GM13976 (cell line): Measurements from ENCODE around the gene DIS3L2.

Experiments used
- DNase-seq: peaks from one replicate; pipeline ENCODE4 v3.0.0; 2012; ENCODE audit warnings: low spot score
- CTCF ChIP-seq: IDR thresholded peaks from 2 replicates; pipeline ENCODE4 v1.5.1; 2012; ENCODE audit warnings: borderline replicate concordance, mild to moderate bottlenecking; ENCODE audit not compliant: insufficient read depth; ENCODE audit errors: extremely low read depth, missing control alignments, control extremely low read depth
- in situ Hi-C: fragments of 300-500 bp; cut with MboI; formaldehyde crosslinking; loops from one replicate; pipeline ENCODE4 v1.12.0; 2022; ENCODE audit warnings: low sequenced_read_pairs, mixed read lengths, inconsistent platforms; ENCODE audit not compliant: unreplicated experiment

Gene DIS3L2

DNA sequence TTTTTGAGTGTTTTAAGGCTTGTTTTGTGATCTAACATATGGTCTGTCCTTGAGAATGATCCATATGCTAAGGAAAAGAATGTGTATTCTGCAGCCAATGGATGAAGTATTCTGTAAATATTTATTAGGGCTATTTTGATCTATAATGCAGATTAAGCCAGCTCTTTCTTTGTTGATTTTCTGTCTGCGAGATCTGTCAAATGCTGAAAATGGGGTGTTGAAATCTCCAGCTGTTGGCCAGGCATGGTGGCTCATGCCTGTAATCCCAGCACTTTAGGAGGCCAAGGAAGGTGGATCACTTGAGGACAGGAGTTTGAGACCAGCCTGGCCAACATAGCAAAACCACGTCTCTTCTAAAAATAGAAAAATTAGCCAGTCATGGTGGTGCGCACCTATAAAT, 132.7 kb downstream of the DIS3L2 start:
- no peak for TF ChIP-seq CTCF
- in situ Hi-C loops, result no loop called here
- DNase-seq, result no peak

DNA sequence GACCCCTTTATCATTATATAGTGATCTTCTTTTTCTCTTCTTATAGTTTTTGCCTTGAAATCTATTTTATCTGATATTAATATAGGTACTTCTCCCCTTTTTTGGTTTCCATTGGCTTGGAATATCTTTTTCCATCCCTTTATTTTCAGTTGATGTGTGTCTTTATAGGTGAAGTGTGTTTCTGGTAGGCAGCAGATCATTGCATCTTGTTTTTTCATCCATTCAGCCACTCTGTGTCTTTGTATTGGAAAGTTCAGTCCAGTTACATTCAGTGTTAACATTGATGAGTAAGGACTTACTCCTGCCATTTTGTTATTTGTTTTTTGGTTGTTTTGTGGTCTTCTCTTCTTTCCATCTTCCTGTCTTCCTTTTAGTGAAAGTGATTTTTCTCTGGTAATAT, 133.4 kb downstream of the DIS3L2 start:
- TF ChIP-seq CTCF, result no peak
- no peak for DNase-seq
- in situ Hi-C loops, result no loop called here

DNA sequence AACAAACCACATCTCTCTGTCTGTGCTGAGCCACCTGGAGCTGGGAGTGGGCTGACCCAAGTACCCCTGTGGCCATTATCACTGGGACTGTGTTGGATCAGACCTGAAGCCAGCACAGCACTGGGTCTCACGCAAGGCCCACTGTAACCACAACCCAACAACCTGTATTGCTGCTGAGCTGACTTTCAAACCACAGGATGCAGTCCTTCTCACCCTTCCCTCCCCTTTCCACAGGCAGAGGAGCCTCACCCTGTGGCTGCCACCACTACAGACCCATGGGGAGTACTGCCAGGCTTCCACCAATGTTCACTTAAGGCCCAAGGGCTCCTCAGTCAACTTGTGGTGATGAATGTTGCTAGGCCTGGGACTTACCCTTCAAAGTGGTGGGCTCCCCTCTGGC, 135.7 kb downstream of the DIS3L2 start:
- no peak for DNase-seq
- TF ChIP-seq CTCF, result no peak
- in situ Hi-C loops, result no loop called here

DNA sequence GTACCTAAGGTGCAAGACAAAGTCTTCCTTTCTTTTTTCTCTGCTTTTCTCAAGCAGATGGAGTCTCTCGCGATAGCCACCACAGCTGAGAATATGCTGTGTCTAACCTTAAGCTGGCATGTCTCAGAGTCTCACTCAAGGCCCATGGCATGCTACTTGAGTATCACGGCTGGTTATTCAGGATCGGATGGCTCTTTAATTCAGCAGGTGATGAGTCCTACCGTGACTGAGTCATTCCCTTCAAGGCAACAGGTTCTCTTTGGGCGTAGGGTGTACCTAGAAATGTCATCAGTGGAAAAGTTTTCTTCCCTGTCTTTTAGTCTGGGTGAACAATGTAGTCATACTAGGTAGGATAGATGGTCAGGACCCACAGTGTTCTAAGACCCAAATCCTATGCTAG, 136.2 kb downstream of the DIS3L2 start:
- no peak for TF ChIP-seq CTCF
- in situ Hi-C loops, result no loop called here

DNA sequence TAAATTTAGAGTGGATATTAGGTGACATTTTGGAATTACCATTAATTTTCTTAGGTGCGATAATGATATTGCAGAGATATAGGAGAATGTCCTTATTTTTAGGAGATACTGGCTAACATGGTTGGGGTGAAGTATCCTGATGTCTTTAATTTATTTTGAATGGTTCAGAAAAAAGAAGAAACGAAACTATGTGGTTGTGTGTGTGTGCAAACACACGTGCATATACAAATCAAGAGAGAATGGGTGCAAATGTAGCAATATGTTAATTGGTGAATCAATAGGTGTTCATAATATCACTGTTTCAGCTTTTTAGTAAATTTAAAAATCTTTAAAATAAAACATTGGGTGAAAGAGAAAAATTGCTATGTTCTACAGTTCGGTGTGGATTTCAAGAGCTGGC, 140.9 kb downstream of the DIS3L2 start:
- TF ChIP-seq CTCF, result no peak
- DNase-seq, result no peak
- in situ Hi-C loops, result no loop called here

More for the DNA sequence above, 136.2 kb downstream of the DIS3L2 start:
- no peak for DNase-seq

DNA sequence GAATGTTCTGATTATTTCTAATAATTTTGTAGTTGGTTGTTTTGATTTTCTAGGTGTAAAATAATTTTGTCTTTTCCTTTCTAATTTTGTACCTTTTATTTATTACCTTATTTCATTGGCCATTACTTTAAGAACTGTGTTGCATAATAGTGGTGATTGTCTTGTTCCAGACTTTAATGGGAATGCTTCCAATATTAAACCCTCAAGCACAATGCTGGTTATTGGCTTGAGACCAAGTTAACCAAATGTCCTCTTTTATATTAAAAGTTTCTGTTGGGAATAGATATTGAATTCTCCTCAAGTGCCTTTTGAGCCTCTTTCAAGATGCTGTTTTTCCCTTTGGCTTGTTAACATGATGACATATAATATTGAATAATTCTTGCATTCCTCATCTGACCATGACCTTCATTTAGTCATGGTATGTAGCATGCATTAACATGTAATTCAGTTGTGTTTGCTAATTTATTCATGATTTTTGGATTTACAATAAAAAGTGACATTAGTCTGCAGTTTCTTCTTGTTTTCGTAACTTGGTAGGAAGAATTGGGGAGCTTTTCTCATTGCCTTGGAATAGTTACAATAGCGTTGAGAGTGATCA, 141.7 kb downstream of the DIS3L2 start:
- TF ChIP-seq CTCF, result no peak
- in situ Hi-C loops, result no loop called here
- no peak for DNase-seq
